Activated CD4-positive, alpha-beta T cell treated with anti-CD3 and anti-CD28 coated beads for 48 hours (primary cell): ENCODE measurements around the gene ZNF837.
"Not testable (repeated sequence)": the region's sequence is repeated elsewhere in the genome, so short reads cannot be mapped to it uniquely, and the experiment has no call there.

Experiments
- DNase-seq: peaks from one replicate; pipeline ENCODE4 v3.0.0-alpha.2; 2020

ZNF837 gene

DNA sequence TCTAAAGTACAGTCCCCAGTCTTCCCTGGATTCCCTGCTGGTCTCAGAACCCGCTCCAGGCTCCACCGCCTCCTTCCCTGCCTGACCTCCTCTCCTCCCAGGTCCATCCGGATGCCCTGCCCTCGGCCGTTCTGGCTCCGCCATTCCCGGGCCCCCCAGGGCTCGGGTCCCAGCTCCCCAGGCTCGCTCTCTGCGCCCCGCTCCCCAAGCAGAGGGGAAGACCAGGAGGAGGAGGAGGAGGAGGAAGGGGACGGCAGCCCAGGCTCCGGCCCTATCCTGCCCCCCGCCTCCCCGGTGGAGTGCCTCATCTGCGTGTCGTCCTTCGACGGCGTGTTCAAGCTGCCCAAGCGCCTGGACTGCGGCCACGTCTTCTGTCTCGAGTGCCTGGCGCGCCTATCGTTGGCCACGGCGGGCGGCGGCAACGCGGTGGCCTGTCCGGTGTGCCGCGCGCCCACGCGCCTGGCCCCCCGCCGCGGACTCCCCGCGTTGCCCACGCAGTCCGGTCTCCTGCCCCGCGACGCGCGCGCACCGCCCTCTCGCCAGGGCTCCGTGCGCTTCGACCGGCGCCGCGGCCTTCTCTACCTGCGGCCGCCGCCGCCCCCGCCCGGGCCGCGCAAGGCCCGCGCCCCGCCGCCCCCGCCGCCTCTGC is 15.3 kb upstream of the ZNF837 start:
- no peak for DNase-seq

DNA sequence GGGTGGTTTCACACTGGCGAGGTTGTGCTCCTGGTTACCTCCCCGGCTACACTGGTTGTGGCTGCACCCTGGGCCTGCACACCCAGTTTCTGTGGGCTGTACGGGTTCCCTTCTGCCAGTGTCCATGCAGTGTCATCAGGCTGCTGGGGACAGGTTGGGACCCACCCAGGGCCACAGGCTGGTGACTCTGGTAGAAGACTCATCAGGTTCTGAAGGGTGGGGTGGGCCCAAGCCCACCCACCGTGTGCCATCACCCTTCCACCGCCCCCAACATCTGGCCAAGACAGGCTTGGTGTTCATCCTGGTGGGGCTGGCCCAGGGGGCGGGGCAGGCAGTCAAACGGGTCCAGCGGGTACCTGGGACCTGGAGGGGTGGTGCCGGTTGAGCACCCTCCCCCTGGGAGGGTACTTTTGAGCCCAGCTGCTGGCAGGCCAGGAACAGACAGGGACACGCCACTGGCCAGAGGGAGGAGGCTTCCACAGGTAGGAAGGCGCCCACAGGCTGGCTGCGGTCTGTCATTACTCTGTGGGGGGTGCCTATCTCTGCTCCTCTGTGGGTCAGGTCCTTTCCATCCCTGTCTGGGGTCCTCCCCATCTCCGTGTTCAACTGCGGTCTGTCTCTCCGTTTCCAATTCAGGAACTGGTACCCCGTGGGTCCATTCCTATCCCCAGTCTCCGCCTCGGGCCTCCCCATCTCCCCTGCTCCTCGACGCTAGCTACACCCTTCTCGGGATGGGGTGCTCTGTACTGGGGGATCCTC is 14.6 kb upstream of the ZNF837 start, which contains the start of gene RNF225:
Gene RNF225, plus strand, starts transcription at position 437 of the 759 bp plus-strand sequence. CDS start 434 bp downstream, outside the sequence.
- DNase-seq: peak; percentile 30

DNA sequence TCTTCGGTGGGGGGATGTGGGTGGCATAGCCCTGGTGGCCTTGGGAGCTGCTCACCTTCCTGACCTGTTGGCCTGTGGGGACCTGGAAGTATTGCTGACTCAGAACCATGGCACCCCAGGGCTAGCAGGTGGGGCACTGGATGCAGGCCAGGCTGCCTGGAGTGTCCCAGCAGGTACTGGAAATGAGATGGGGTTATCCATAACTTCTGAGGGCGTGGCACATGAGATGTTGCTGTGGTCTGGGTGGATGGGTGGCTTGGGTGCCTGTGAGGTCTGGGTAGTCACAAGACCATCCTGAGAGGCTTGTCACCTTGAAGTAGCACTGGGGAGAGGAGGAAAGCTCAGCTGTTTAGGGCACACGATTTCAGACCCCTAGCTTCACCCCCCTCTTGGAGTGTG is 14.0 kb upstream of the ZNF837 start:
- no peak for DNase-seq

DNA sequence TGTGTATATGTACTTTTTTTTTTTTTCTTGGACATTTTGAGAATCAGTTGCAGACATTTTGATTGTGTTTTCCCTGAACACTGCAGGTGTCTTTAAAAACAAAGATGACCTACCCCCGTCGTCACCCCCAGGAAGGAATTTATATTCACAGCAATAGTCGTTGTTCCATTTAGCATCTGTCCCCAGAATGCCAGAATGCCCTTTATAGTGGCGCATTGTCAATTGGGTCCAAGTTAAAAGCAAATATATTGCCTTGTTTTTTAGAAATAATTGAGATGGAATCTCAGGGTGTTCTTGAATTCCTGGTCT is 12.8 kb upstream of the ZNF837 start:
- DNase-seq: no peak

DNA sequence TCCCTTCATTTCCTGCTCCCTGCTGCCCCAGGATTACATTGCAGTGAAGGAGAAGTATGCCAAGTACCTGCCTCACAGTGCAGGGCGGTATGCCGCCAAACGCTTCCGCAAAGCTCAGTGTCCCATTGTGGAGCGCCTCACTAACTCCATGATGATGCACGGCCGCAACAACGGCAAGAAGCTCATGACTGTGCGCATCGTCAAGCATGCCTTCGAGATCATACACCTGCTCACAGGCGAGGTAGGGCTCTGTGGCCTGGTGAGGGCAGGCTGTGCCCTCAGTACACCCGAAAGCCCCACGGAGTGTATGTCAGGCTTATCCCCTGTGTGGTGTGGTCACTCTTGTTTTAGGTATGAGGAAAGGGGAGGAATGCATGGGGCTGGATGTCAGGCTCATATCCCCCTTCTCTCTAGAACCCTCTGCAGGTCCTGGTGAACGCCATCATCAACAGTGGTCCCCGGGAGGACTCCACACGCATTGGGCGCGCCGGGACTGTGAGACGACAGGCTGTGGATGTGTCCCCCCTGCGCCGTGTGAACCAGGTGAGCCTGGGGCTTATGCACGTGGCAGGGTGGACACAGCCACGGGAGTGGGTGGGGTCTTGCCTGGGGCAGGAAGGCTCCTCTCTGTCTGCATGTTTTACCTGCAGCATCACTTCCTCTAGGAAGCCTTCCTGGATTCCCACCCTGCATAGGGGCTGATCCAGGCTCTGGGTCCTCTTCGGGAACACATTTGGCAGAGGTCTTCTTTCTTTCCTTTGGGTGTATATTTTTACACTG is 12.3 kb upstream of the ZNF837 start:
- DNase-seq: no peak

DNA sequence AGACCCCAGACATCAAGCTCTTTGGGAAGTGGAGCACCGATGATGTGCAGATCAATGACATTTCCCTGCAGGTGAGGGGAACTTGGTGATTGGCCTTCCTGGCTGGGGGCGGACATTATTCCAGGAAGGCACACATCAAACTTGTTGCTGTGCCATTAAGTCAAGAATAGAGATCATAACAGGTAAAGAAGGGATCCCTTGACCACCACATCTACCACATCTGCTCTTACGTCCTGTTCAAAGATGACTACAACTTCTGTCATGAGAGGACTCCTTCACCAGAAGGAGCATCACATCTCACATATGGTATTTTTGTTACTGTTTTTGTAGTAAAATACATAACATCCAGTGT is 7.3 kb upstream of the ZNF837 start:
- DNase-seq: no peak

DNA sequence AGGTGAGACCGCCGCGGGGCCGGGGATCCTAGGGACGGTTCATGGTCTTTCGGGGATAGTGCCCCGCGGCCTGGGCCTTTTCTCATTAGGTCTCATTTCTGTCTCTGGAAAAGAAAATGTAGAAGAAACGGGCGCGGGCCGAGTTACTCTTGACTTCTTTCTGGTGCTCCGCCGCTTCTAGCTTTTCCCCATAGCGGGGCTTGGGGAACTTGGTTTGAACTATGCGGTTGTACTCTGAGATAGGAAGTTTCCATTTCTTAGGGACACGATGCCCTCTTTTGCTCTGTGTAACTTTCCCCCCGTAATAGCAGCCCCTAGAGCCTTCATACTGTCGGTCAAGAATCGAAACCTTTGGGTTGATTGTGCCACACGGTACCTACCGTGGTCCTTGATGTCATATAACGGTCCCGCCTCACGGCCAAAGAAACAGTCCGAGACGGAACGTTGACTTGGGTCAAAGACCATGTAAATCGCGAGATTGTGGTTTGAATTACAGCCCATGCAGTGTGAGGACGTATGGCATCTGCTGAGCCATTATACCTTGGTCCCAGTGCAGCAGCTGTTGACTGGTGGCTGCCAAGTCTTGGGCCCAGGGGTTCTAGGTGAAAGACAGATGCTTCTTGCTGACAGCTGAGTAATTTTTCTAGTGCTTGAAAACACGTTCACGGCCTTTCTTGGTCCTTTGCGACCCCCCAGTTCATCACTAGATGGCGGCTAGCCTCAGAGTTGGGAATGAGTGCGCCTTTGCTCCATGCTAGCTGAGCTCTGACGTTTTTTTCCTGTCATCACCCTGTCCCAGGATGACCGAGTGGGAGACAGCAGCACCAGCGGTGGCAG is 6.7 kb upstream of the ZNF837 start:
- DNase-seq: no peak

DNA sequence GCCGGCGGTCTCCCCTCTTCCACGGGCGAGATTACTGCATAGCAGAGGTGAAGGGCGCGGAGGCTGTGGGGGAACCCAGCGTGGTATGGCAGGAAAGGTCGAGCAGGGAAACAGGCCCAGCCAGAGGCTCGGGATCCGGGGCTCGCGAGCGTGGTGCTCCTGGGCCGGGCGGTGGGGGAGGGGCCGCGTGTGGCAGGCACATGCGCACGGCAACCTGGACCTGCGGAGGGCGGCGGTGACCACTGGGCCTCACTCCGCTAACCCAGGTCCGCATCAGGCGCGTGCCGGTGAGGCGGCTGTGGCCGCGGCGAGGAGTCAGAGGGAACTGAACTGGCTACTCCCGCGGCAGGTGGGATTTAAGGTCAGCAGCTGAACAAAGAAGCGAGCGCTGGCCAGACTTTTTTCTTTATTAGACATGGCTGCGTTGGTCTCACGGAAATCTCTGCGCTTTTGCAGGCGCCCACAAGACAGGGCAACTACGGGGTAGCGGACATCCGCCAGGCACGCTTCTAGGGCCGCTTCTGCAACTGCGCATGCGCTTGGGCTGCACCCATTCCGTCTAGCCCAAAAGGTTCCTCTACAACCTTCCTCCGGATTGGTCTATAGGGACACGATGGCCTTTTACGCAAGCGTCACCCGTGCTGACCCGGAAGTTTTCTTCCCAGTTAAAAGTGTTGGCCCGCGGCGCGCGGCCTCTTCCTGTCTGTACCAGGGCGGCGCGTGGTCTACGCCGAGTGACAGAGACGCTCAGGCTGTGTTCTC is 5.9 kb upstream of the ZNF837 start, which contains the start of gene RPS5:
Gene RPS5, plus strand, starts transcription at position 694 of the 762 bp plus-strand sequence. CDS start 869 bp downstream, outside the sequence.
- peak; percentile 97 for DNase-seq

DNA sequence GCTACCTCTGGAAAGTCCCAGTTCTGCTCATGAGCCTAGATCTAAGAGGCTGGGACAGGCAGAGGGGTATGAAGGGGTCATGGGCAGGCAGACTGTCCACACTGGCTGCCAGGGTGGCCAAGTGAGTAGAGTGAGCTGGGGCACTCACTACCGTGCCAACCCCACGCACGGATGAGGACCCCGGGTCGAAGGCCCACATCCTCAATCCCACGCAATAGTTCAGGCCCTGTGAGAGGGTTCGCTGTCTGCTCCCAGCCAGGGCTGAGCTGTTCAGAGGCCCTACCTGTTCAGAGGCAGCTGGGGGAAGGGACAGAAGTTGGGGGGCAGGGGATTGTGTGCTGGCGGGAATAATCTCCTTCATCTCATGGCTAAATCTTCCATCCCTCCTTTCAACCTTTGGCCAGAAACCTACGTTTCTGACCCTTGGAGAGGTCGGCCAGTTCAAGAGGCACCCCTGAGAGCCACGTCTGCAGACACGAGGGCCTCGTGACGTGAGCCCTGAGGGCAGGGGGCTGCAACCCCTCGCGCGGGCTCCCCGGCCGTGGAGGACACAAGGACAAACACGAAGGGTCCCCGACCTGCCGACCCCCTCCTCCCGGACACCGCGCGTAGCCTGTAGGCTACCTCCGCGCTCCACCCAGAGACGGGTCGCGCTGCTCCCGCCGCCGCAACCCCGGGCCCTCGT is 5.2 kb upstream of the ZNF837 start:
- DNase-seq: peak; percentile 56

DNA sequence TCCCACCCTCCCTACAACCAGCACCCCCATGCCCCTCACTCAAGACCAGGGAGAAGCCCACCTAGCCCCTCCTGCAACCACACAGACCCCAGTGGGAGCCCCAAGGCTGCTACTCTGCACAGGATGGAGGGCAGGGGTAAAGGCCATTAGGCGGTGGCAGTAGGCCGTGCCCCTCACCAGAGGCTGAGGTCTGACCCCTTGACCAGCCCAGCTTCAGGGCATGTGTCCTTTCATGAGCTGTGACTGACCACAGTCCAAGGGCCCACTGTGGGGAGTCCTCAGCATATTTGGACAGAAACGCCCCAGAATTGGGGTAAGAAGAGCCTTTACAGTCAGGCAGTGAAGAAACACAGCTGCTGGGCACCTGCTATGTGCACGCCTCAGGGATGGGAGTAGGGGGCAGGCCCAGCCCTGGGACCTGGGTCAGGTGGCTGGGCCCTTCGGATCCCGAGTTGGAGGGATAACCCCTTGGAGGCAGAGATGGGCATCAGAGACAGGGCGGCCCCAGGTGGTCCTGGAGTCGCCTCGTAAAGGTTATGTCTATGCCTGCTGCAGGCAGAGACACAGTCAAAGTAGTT is 4.6 kb upstream of the ZNF837 start:
- no peak for DNase-seq

DNA sequence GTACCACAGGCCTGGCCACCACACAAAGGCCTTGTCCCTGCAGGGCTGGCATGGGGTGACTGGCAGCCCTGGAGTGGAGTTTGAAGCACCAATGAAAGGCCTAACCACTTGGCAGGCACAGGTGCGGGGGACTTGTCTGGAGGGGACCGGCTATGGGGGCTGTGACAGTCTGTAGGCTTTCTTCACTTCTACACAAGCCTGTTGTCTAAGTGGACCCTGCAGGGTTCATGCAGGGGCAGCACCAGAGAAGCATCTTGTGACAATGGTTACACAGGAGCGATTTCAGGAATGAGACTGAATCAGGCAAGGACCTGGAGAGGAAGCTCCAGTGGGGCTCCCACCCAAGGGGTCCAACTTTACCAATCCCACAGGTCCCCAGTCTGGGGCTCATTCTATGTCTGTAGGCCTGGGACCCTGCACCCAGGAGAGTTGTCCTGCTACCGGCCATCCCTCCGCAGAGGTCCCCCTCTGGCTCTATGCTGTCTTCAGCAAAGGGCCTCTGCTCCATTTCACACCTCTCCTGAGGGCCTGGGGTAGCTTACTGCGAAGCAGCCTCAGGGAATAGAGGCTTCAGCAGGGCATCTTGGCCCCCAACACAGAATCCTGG is 2.3 kb upstream of the ZNF837 start:
- no peak for DNase-seq

DNA sequence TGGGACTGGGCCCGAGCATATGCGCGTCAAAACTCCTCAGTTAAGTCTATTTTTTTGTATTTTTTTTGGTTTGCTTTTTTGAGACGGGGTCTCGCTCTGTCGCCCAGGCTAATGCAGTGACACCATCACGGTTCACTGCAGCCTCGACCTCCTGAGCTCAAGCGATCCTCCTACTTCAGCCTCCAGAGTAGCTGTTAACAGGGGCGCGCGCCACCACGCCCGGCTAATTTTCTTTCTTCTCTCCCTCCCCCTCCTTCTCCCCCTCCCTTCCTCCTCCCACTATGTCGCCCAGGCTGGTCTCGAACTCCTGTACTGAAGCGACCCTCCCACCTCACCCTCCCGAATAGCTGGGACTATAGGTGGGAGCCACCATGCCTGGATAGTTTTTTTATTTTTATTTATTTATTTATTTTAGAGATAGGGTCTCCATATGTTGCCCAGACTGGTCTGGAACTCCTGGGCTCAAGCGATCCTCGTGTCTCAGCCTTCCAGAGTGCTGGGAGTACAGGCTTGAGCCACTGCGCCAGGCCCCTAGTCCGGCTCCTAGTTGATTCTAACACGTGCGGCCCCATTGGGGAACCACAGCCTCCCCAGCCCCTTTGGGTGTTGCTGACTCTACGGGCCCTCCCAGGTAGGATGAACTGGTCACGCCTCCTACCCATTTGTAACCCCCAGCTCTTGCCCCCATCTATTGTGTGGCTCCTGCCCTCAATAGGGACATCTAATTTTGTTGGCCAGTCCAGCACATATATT is 806 bp upstream of the ZNF837 start:
- no peak for DNase-seq

DNA sequence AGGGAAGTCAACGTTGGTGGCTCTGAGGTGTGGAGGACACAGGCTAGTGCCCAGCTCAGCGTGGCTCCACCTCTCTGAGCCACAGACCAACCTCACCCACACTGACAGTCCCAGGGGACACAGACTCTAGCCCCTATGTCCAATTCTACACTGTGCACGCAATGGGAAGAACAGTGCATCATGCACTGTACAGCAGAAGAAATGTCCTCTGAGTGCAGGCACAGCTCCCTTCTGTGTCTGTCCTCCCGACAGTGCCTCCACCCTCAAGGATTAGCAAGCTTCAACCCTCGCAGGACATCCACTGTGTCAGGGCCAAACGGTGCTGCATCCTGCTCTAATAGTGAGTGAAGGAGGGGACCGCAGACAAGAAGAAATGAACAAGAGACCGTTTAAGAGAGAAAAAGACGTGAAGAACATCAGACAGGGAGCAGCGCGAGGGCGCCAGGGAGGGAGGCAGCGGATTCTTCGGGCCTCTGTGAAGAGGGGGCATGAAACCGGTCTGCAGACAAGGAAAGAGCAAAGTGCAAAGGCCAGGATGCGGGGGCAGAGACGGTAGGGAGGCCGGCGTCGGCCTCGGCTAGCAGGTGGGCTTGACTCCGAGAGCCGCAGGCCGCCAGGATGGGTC is 681 bp downstream of the ZNF837 start:
- DNase-seq: no peak

DNA sequence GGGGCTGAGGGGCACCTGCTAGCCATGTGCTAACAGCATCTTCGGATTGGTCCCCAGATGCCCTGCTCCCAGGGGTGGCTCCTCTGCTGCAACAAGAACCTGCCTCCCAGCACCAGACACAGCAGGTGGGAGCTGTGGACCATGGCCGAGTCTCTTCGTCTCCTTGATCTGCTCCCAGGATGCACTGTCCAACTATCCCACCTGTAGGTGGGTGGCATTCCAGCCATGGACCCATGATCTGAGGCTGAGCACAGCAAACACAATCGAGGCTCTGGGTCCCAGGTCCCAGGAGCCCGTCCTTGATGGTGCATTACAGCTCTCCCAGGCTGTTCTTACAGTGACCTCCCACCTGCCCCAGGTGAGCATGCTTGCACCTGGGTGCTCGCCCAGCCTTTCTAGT is 1.6 kb downstream of the ZNF837 start:
- DNase-seq: no peak

DNA sequence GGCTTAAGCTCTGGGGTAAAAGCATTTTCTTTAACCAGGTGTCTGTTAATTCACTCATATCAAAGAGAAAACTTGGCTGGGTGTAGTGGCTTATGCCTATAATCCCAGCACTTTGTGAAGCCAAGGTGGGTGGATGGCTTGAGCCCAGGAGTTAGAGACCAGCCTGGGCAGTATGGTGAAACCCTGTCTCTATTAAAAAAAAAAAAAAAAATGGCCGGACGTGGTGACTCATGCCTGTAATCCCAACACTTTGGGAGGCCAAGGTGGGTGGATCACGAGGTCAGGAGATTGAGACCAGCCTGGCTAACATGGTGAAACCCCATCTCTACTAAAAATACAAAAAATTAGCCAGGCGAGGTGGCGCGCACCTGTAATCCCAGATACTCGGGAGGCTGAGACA is 4.1 kb downstream of the ZNF837 start:
- not testable (repeated sequence) for DNase-seq

DNA sequence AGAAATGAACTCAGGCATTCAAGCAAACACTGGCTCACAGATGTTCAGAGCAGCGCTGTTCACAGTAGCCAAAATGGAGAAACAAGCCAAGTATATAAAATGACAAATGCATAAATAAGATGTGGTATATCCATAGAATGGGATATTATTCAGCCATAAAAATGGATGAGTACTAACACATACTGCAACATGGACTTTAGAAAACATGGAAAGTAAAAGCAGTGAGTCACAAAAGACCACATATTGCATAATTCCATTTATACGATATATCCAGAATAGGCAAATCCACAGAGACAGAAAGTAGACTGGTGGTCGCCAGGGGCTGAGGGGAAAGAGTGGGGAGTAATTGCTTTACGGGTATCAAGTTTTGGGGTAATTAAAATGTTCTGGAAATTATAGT is 6.6 kb downstream of the ZNF837 start:
- no peak for DNase-seq

DNA sequence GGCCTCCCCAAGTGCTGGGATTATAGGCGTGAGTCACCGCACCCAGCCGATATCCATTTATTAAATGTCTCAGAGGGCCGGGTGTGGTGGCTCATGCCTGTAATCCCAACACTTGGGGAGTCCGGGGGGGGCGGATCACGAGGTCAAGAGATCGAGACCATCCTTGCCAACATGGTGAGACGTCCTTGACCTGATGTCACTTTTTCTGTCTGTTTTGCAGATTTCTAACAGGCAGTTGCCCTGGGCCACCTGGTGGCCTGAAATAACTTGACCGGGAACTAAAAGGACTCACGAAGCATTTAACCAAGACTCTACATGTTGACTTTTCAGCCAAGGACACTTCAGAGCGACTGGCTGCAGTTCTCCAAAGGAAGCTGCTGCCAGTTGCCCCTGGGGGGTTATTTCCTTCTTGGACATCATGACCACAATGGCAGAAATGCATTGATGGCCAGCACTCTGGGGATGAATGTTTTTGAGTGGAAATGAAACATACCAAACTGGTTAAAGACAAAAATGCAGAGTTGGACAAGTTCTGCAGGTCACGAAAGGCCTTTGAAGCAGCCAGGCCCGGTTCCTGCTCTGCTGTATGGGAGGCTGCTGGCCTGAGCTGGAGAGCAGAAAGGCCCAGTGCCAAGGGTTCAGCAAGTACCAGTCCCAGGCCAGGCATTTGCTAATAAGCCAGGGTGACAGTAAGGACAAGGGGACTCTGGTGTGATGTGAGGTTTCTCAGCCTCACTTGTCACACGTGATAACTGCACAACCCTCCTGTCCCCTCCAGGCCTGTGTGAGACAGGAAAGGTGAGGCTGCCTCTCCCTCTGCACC is 8.3 kb downstream of the ZNF837 start:
- no peak for DNase-seq

DNA sequence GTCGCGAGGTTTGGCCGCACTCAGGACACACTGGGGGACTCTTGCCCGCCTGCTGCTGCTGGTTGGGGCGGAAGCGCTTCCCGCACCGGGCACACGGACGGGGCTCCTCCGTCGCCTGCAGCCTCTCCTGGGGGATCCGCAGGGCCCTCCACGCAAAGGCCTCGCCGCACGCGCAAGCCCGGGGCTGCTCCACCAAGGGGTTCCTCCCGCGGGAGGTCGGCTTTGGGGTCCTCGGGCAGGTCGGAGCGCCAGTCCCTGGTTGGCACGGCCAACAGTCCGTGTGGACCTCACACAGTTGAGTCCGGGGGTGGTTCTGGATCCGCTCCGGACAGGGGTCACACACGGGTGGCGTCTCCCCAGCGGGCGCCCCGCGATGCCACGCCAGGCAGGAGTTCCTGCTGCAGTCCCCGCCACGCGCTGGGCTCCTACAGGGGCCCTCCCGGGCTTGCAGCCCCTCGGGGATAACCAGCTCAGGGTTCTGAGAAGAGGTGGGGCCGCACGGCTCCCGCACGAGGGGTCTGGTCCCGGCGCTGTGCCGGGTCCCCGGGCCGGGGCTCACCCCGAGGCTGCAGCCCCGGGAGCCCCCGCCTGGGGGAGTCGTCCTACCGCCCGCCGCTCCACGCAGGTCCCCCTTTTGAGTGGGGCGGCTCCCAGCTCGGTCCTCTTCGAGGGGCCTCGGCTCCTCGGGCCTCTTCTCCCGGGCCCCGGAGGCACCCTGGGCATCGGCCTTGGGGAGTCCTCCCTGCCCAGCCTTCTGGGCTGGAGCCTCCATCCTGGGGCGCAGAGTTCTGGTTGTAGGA is 12.1 kb downstream of the ZNF837 start:
- DNase-seq: no peak
